ENCODE measurements around the gene MTA1.

MTA1 gene

GRCh38 chr14:105447651-105448640 lies 28.3 kb downstream of the MTA1 start:
- DNase-seq: no peak

- DNase-seq: no peak
These were observed 29.1 kb downstream of the MTA1 start for GRCh38 chr14:105448706-105449111.

- DNase-seq: no peak
These were observed 29.9 kb downstream of the MTA1 start for GRCh38 chr14:105449276-105450122.

GRCh38 chr14:105450123-105450505 lies 30.5 kb downstream of the MTA1 start:
- DNase-seq: no peak

- no peak for DNase-seq
These were observed 31.5 kb downstream of the MTA1 start for GRCh38 chr14:105450864-105451720.

GRCh38 chr14:105452963-105453362 lies 33.3 kb downstream of the MTA1 start:
- no peak for DNase-seq

GRCh38 chr14:105453847-105454246 lies 34.2 kb downstream of the MTA1 start:
- no peak for DNase-seq

- DNase-seq: no peak
These were observed 35.5 kb downstream of the MTA1 start for GRCh38 chr14:105455086-105455640.

- no peak for DNase-seq
These were observed 36.4 kb downstream of the MTA1 start for GRCh38 chr14:105455766-105456660.

GRCh38 chr14:105456736-105457617 lies 37.4 kb downstream of the MTA1 start:
- DNase-seq: no peak

- DNase-seq: no peak
These were observed 38.4 kb downstream of the MTA1 start for GRCh38 chr14:105458010-105458409.

- DNase-seq: no peak
These were observed 38.9 kb downstream of the MTA1 start for GRCh38 chr14:105458571-105458970.

GRCh38 chr14:105460116-105460515 lies 40.5 kb downstream of the MTA1 start:
- no peak for DNase-seq

GRCh38 chr14:105460616-105461015 lies 41.0 kb downstream of the MTA1 start:
- DNase-seq: no peak

GRCh38 chr14:105461903-105462302 lies 42.3 kb downstream of the MTA1 start:
- no peak for DNase-seq

GRCh38 chr14:105464501-105464900 lies 44.9 kb downstream of the MTA1 start:
- no peak for DNase-seq

GRCh38 chr14:105465209-105466031 lies 45.8 kb downstream of the MTA1 start:
- no peak for DNase-seq

GRCh38 chr14:105466531-105467248 lies 47.1 kb downstream of the MTA1 start:
- DNase-seq: no peak

All from NCI-H1105 treated with DMSO at 0.1 percent for 48 hours (cell line).